Choroid plexus epithelial cell (primary cell): ENCODE results near the gene UPP1.
"Not testable (repeated sequence)": the region's sequence is repeated elsewhere in the genome, so short reads cannot be mapped to it uniquely, and the experiment has no call there.

ENCODE experiments used
- DNase-seq: peaks from one replicate; pipeline ENCODE4 v3.0.0-alpha.2; 2010; ENCODE audit warnings: low read depth
- H3K4me3 ChIP-seq: 2 replicates; pipeline ENCODE4 v1.5.1; 2011; ENCODE audit warnings: low read depth, mild to moderate bottlenecking, control low read depth, low read length, moderate library complexity
- CTCF ChIP-seq: conservative IDR thresholded peaks from 2 replicates; pipeline ENCODE4 v1.5.1; 2011; ENCODE audit warnings: low read depth, mild to moderate bottlenecking, control low read depth, inconsistent platforms, low read length, moderate library complexity

Gene UPP1

GRCh38 chr7:48114115-48114514 is 25.1 kb downstream of the UPP1 start:
- DNase-seq, result no peak
- H3K4me3 ChIP-seq, result no peak overlapping the region
- no peak for TF ChIP-seq CTCF

- DNase-seq, result no peak
- no peak for TF ChIP-seq CTCF
- H3K4me3 ChIP-seq, result no peak overlapping the region
Observed at GRCh38 chr7:48114589-48114988, 25.5 kb downstream of the UPP1 start.

GRCh38 chr7:48116043-48116442 is 27.0 kb downstream of the UPP1 start:
- DNase-seq, result no peak
- H3K4me3 ChIP-seq, result no peak overlapping the region
- no peak for TF ChIP-seq CTCF

- no peak overlapping the region for H3K4me3 ChIP-seq
- DNase-seq, result no peak
- no peak for TF ChIP-seq CTCF
Observed at GRCh38 chr7:48118041-48118440, 29.0 kb downstream of the UPP1 start.

GRCh38 chr7:48120536-48120935 is 31.5 kb downstream of the UPP1 start:
- H3K4me3 ChIP-seq, DNase-seq: not testable (repeated sequence)

- H3K4me3 ChIP-seq, result no peak overlapping the region
- DNase-seq, result no peak
- TF ChIP-seq CTCF, result no peak
Observed at GRCh38 chr7:48126037-48126436, 37.0 kb downstream of the UPP1 start.

- peak; percentile 19 for DNase-seq
- no peak for TF ChIP-seq CTCF
- H3K4me3 ChIP-seq, result no peak overlapping the region
Observed at GRCh38 chr7:48130658-48131108, 41.6 kb downstream of the UPP1 start.

GRCh38 chr7:48132792-48133191 is 43.7 kb downstream of the UPP1 start:
- no peak overlapping the region for H3K4me3 ChIP-seq
- DNase-seq, result no peak
- no peak for TF ChIP-seq CTCF
